Urinary bladder (tissue), 4 donors: ENCODE results near the gene AMY1B. TPM values are rescaled to one million over a fixed set of nuclear protein-coding genes. Genes with fewer than 3 reads are reported as not detected.
"Not testable (repeated sequence)": the region's sequence is repeated elsewhere in the genome, so short reads cannot be mapped to it uniquely, and the experiment has no call there.

Source experiments
- DNase-seq: peaks from one replicate; pipeline ENCODE4 v3.0.0-alpha.2; 2015; ENCODE audit errors: extremely low spot score
- H3K27ac ChIP-seq: one replicate; pipeline ENCODE4 v1.5.1; 2013; ENCODE audit warnings: low read depth, mild to moderate bottlenecking, moderate library complexity
- H3K36me3 ChIP-seq: one replicate; pipeline ENCODE4 v1.6.1; 2013; ENCODE audit warnings: mild to moderate bottlenecking, moderate library complexity; ENCODE audit not compliant: insufficient read depth
- H3K4me1 ChIP-seq: one replicate; pipeline ENCODE4 v1.6.1; 2013; ENCODE audit warnings: mild to moderate bottlenecking, moderate library complexity; ENCODE audit not compliant: insufficient read depth
- H3K4me3 ChIP-seq: one replicate; pipeline ENCODE4 v1.5.1; 2013; ENCODE audit warnings: low read depth, low read length
- WGBS: extraction: QIAGEN DNeasy Blood & Tissue Kit; methylation state at CpG from one replicate; pipeline ENCODE4 v1.1.7; 2013; 5-methylcytosine and 5-hydroxymethylcytosine counted together
- polyA plus RNA-seq: library from polyadenylated mRNA; stranded (reverse); fragments of 200-250 nt; gene quantifications from one replicate; pipeline ENCODE4 v1.2.3, GENCODE V29; 2013
- total RNA-seq: library from RNA; depleted of rRNA; stranded (reverse); fragments of >200 nt; gene quantifications from one replicate; pipeline ENCODE4 v1.2.3, GENCODE V29; 2014
- donor health status: healthy with polysubstance abuse.
- donor health status: healthy.

The AMY1B gene
- total RNA-seq (not detected), polyA plus RNA-seq (not detected)

GRCh38 chr1:103696110-103696509, at the start of gene AMY1B:
Gene AMY1B, minus strand, starts transcription at chr1:103696210. Its CDS starts 571 bp downstream, at chr1:103695639.
- H3K4me3 ChIP-seq, H3K4me1 ChIP-seq, H3K36me3 ChIP-seq, H3K27ac ChIP-seq, DNase-seq: not testable (repeated sequence)
- WGBS = no CpG with 5 or more reads among the region's 5 CpGs

- not testable (repeated sequence) for H3K36me3 ChIP-seq, H3K4me1 ChIP-seq, H3K27ac ChIP-seq, H3K4me3 ChIP-seq, DNase-seq
- WGBS = no CpG with 5 or more reads among the region's 4 CpGs
Measured at GRCh38 chr1:103745040-103745439, 49.0 kb upstream of the AMY1B start.

GRCh38 chr1:103744449-103744848, 48.4 kb upstream of the AMY1B start:
- not testable (repeated sequence) for H3K27ac ChIP-seq, H3K4me3 ChIP-seq, H3K4me1 ChIP-seq, DNase-seq, H3K36me3 ChIP-seq
- WGBS = no CpG with 5 or more reads among the region's 4 CpGs

- H3K4me1 ChIP-seq, DNase-seq, H3K27ac ChIP-seq, H3K4me3 ChIP-seq, H3K36me3 ChIP-seq: not testable (repeated sequence)
- no CpG with 5 or more reads among the region's 3 CpGs for WGBS
Measured at GRCh38 chr1:103738031-103738430, 42.0 kb upstream of the AMY1B start.

- H3K27ac ChIP-seq, DNase-seq, H3K36me3 ChIP-seq, H3K4me1 ChIP-seq, H3K4me3 ChIP-seq: not testable (repeated sequence)
- no CpG with 5 or more reads among the region's 3 CpGs for WGBS
Measured at GRCh38 chr1:103735334-103735733, 39.3 kb upstream of the AMY1B start.

- not testable (repeated sequence) for DNase-seq, H3K27ac ChIP-seq, H3K4me3 ChIP-seq, H3K36me3 ChIP-seq, H3K4me1 ChIP-seq
- no CpG with 5 or more reads among the region's 2 CpGs for WGBS
Measured at GRCh38 chr1:103721473-103721872, 25.5 kb upstream of the AMY1B start.

GRCh38 chr1:103717404-103717803, 21.4 kb upstream of the AMY1B start:
- not testable (repeated sequence) for H3K4me3 ChIP-seq, H3K4me1 ChIP-seq, H3K36me3 ChIP-seq, DNase-seq, H3K27ac ChIP-seq
- WGBS = 71% methylated on average over 5 of the region's 6 CpGs

GRCh38 chr1:103710381-103710780, 14.4 kb upstream of the AMY1B start:
- WGBS = no CpG with 5 or more reads among the region's 3 CpGs
- not testable (repeated sequence) for DNase-seq, H3K4me1 ChIP-seq, H3K36me3 ChIP-seq, H3K27ac ChIP-seq, H3K4me3 ChIP-seq

GRCh38 chr1:103707670-103708069, 11.7 kb upstream of the AMY1B start:
- H3K27ac ChIP-seq, DNase-seq, H3K4me3 ChIP-seq, H3K36me3 ChIP-seq, H3K4me1 ChIP-seq: not testable (repeated sequence)
- no CpG with 5 or more reads among the region's 3 CpGs for WGBS

GRCh38 chr1:103701256-103701655, 5.2 kb upstream of the AMY1B start:
- H3K27ac ChIP-seq, H3K4me3 ChIP-seq, H3K36me3 ChIP-seq, DNase-seq, H3K4me1 ChIP-seq: not testable (repeated sequence)
- WGBS = no CpG with 5 or more reads among the region's 4 CpGs

GRCh38 chr1:103700669-103701068, 4.7 kb upstream of the AMY1B start:
- DNase-seq, H3K4me3 ChIP-seq, H3K4me1 ChIP-seq, H3K36me3 ChIP-seq, H3K27ac ChIP-seq: not testable (repeated sequence)
- no CpG with 5 or more reads among the region's 4 CpGs for WGBS

GRCh38 chr1:103697430-103697829, 1.4 kb upstream of the AMY1B start:
- no CpG with 5 or more reads among the region's 6 CpGs for WGBS
- H3K4me3 ChIP-seq = not testable (repeated sequence)

GRCh38 chr1:103676335-103676734, 19.7 kb downstream of the AMY1B start:
- not testable (repeated sequence) for DNase-seq, H3K27ac ChIP-seq, H3K36me3 ChIP-seq, H3K4me3 ChIP-seq, H3K4me1 ChIP-seq
- WGBS = no CpG with 5 or more reads among the region's 3 CpGs

More at GRCh38 chr1:103697430-103697829, 1.4 kb upstream of the AMY1B start:
- DNase-seq, H3K36me3 ChIP-seq, H3K27ac ChIP-seq, H3K4me1 ChIP-seq: not testable (repeated sequence)

- DNase-seq, H3K36me3 ChIP-seq, H3K4me3 ChIP-seq, H3K27ac ChIP-seq, H3K4me1 ChIP-seq: not testable (repeated sequence)
- WGBS = no CpG with 5 or more reads among the region's 5 CpGs
Measured at GRCh38 chr1:103655460-103655859, 40.5 kb downstream of the AMY1B start, which contains the start of gene AMY1A. Gene AMY1A, plus strand, starts transcription at chr1:103655760. Its CDS starts 571 bp downstream, at chr1:103656331.

- H3K36me3 ChIP-seq, H3K4me3 ChIP-seq, DNase-seq, H3K4me1 ChIP-seq, H3K27ac ChIP-seq: not testable (repeated sequence)
- no CpG with 5 or more reads among the region's 6 CpGs for WGBS
Measured at GRCh38 chr1:103654133-103654532, 41.9 kb downstream of the AMY1B start.
